ENCODE data around the gene RNGTT.

Gene RNGTT

DNA sequence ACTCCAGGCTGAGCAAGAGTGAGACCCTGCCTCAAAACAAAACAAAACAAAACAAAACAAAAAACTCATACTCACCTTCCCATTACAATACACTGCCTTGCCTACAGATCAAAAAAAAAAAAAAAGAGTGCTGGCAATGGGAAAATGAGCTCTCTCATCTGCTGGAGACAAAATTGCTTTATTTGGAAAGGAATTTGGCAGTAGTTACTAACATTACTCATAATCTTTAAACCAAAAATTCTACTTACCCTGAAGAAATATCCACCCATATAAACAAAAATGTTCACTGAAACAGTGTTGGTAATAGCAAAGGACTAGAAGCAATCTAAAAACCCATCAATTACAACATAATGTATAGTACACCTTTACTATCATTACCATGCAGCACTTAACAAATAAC is 120.4 kb downstream of the RNGTT start:
- TF ChIP-seq POLR2AphosphoS5 (IDR thresholded peaks at IDR 0.05; ENCODE audit: low read depth, low read length) (no peak), FOXP2 (optimal IDR thresholded peaks at IDR 0.05; ENCODE audit: borderline replicate concordance, extremely low read depth, extremely low read length, insufficient read depth) (no peak), TAF1 (IDR thresholded peaks at IDR 0.05; ENCODE audit: borderline replicate concordance, insufficient read depth, low read length) (no peak), SIN3A (IDR thresholded peaks at IDR 0.05; ENCODE audit: borderline replicate concordance, insufficient read depth, low read length) (no peak)
- TF ChIP-seq, protein P1, sequence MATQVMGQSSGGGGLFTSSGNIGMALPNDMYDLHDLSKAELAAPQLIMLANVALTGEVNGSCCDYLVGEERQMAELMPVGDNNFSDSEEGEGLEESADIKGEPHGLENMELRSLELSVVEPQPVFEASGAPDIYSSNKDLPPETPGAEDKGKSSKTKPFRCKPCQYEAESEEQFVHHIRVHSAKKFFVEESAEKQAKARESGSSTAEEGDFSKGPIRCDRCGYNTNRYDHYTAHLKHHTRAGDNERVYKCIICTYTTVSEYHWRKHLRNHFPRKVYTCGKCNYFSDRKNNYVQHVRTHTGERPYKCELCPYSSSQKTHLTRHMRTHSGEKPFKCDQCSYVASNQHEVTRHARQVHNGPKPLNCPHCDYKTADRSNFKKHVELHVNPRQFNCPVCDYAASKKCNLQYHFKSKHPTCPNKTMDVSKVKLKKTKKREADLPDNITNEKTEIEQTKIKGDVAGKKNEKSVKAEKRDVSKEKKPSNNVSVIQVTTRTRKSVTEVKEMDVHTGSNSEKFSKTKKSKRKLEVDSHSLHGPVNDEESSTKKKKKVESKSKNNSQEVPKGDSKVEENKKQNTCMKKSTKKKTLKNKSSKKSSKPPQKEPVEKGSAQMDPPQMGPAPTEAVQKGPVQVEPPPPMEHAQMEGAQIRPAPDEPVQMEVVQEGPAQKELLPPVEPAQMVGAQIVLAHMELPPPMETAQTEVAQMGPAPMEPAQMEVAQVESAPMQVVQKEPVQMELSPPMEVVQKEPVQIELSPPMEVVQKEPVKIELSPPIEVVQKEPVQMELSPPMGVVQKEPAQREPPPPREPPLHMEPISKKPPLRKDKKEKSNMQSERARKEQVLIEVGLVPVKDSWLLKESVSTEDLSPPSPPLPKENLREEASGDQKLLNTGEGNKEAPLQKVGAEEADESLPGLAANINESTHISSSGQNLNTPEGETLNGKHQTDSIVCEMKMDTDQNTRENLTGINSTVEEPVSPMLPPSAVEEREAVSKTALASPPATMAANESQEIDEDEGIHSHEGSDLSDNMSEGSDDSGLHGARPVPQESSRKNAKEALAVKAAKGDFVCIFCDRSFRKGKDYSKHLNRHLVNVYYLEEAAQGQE (IDR thresholded peaks at IDR 0.05; ENCODE audit: insufficient read depth in 1 of 2, low read depth in 2 of 2, low read length in 2 of 2): no peak

DNA sequence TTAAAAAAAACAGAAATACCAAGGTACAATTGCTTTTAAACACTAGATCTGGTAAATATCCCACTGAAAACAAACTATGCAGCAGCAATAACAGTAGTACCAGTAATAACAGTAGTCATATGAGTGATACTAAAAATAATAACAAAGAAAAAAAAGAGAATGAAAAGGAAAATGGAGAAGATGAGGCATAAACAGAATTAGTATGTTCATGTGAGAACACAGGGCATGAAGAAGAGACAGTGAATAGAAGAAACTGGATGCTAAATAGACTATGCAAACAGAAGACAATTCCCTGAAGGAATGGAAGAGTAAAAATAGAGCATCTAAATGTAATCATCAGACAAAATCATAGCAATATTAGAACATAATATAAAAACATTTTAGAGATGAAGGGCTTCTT is 121.1 kb downstream of the RNGTT start:
- TF ChIP-seq SIN3A (IDR thresholded peaks at IDR 0.05; ENCODE audit: borderline replicate concordance, insufficient read depth, low read length): no peak
- no peak for TF ChIP-seq POLR2AphosphoS5 (IDR thresholded peaks at IDR 0.05; ENCODE audit: low read depth, low read length)
- no peak for TF ChIP-seq FOXP2 (optimal IDR thresholded peaks at IDR 0.05; ENCODE audit: borderline replicate concordance, extremely low read depth, extremely low read length, insufficient read depth)
- TF ChIP-seq TAF1 (IDR thresholded peaks at IDR 0.05; ENCODE audit: borderline replicate concordance, insufficient read depth, low read length): no peak
- TF ChIP-seq, protein P1 (IDR thresholded peaks at IDR 0.05; ENCODE audit: insufficient read depth in 1 of 2, low read depth in 2 of 2, low read length in 2 of 2): no peak

DNA sequence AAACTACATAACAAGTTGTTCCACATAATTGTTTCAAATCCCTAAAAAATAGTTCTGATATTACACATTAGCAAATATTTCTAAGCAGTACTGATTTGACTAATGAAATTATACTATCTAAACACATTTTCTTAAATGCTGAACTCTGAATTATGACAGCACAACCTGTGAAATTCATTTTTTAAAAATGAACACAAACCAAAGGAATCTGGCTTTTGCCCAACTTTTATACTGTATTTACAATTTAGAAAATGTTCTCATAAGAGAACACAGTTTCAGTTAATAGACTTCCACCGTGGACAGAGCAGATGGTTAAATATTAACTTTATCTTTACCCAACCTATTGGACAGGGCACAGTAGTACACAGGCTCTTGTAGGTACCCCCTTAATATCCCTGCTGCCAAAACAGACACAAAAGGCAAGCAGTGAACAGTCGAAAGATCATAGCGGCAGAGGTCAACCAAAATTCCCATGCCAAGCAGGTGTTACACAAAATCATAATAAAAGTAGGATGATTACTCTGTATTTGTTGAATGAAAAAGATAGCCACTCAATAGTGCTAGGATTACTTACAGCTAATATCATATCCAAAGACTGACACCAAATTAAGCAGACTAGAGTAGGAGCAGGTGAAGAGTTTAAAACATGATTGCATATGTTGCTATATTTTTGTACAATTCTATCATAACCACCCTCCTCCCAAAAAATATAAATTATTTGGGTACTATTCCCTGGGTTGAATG is 122.5 kb downstream of the RNGTT start:
- TF ChIP-seq SIN3A (IDR thresholded peaks at IDR 0.05; ENCODE audit: borderline replicate concordance, insufficient read depth, low read length) (no peak), TAF1 (IDR thresholded peaks at IDR 0.05; ENCODE audit: borderline replicate concordance, insufficient read depth, low read length) (no peak), FOXP2 (optimal IDR thresholded peaks at IDR 0.05; ENCODE audit: borderline replicate concordance, extremely low read depth, extremely low read length, insufficient read depth) (no peak), POLR2AphosphoS5 (IDR thresholded peaks at IDR 0.05; ENCODE audit: low read depth, low read length) (no peak)
- TF ChIP-seq, protein P1 (IDR thresholded peaks at IDR 0.05; ENCODE audit: insufficient read depth in 1 of 2, low read depth in 2 of 2, low read length in 2 of 2): no peak

DNA sequence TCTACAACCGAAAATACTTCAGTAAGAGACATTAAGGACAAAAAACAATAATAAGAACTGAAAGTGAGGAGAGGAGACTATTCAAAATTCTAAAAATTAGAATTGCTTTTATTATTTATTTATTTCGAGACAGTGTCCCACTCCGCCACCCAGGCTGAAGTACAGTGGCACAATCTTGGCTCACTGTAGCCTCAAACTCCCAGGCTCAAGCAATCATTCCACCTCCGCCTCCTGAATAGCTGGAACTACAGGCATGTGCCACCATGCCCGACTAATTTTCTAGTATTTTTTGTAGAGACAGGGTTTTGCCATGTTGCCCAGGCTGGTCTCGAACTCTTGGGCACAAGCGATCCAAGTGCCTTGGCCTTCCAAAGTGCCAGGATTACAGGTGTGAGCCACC is 123.1 kb downstream of the RNGTT start:
- TF ChIP-seq, protein P1 (IDR thresholded peaks at IDR 0.05; ENCODE audit: insufficient read depth in 1 of 2, low read depth in 2 of 2, low read length in 2 of 2): no peak
- no peak for TF ChIP-seq SIN3A (IDR thresholded peaks at IDR 0.05; ENCODE audit: borderline replicate concordance, insufficient read depth, low read length)
- TF ChIP-seq POLR2AphosphoS5 (IDR thresholded peaks at IDR 0.05; ENCODE audit: low read depth, low read length): no peak
- no peak for TF ChIP-seq FOXP2 (optimal IDR thresholded peaks at IDR 0.05; ENCODE audit: borderline replicate concordance, extremely low read depth, extremely low read length, insufficient read depth)
- TF ChIP-seq TAF1 (IDR thresholded peaks at IDR 0.05; ENCODE audit: borderline replicate concordance, insufficient read depth, low read length): no peak
